Measurements from ENCODE around the gene NKX6-2. TPM values are rescaled to one million over a fixed set of nuclear protein-coding genes. Genes with fewer than 3 reads are reported as not detected.
"Not testable (repeated sequence)": the region's sequence is repeated elsewhere in the genome, so short reads cannot be mapped to it uniquely, and the experiment has no call there.

NKX6-2 gene
- total RNA-seq, 2 experiments from 2014 or later = not detected

GRCh38 chr10:132745971-132746370, 40.0 kb downstream of the NKX6-2 start:
- CTCF ChIA-PET = no interaction called here
- H3K9me3 Mint-ChIP-seq (ENCODE audit: low read depth) = no peaks in the 10 kb centered on the region
- H3K4me1 Mint-ChIP-seq = no peaks in the 10 kb centered on the region
- no peak for DNase-seq
- no peak for ATAC-seq
- H3K36me3 Mint-ChIP-seq (ENCODE audit: low read depth) = no peaks in the 10 kb centered on the region
- POLR2A ChIA-PET = no interaction called here
- no peak overlapping the region for H3K27ac Mint-ChIP-seq
- H3K4me3 Mint-ChIP-seq = no peak overlapping the region
- intact Hi-C loops (cut with DNase I, micrococcal nuclease) = no loop called here
- H3K27me3 Mint-ChIP-seq = no peaks in the 10 kb centered on the region

DNA sequence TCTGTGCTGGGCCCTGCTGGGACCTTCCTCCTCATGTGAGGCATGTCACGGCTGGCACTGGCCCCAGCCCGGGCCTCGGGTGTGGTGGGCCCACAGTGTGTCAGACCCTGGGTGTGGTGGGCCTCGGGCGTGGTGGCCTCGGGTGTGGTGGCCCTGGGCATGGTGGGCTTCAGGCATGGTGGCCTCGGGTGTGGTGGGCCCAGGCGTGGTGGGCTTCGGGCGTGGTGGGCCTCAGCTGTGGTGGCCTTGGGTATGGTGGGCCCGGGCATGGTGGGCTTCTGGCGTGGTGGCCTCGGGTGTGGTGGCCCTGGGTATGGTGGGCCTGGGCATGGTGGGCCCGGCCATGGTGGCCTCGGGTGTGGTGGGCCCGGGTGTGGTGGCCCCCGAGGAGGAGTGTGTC, 40.4 kb downstream of the NKX6-2 start:
- no peaks in the 10 kb centered on the region for H3K27me3 Mint-ChIP-seq
- no peak overlapping the region for H3K4me3 Mint-ChIP-seq
- no peak for DNase-seq
- H3K4me1 Mint-ChIP-seq = no peaks in the 10 kb centered on the region
- POLR2A ChIA-PET = no interaction called here
- ATAC-seq = no peak
- intact Hi-C loops (cut with DNase I, micrococcal nuclease) = no loop called here
- H3K27ac Mint-ChIP-seq = no peak overlapping the region
- H3K9me3 Mint-ChIP-seq (ENCODE audit: low read depth) = no peaks in the 10 kb centered on the region
- CTCF ChIA-PET = no interaction called here
- no peaks in the 10 kb centered on the region for H3K36me3 Mint-ChIP-seq (ENCODE audit: low read depth)

DNA sequence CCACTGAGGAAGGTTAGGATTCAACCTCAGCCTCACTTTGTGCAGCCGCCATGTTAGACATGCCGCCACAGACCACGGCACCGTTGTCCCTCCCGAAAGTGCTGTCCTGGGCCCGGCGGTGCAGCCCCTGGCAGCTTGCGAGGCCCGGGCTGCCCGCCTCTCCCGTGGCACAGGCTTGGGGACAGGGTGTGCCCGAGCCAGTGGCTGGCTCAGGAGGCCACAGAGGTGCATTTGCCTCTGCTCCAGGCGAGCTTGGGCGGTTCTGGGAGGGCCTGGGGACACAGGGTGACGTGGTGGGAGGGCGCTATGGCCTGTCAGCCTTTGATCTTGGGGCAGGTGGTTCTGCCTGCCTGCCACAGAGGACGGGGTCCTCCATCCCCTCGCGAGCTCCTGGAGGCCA, 41.1 kb downstream of the NKX6-2 start:
- Mint-ChIP-seq H3K27me3 (no peaks in the 10 kb centered on the region), H3K4me1 (no peaks in the 10 kb centered on the region), H3K4me3 (no peak overlapping the region), H3K9me3 (ENCODE audit: low read depth) (no peaks in the 10 kb centered on the region), H3K27ac (no peak overlapping the region), H3K36me3 (ENCODE audit: low read depth) (no peaks in the 10 kb centered on the region)
- ATAC-seq (no peak), DNase-seq (no peak)
- ChIA-PET CTCF (no interaction called here), POLR2A (no interaction called here)
- intact Hi-C loops (cut with DNase I, micrococcal nuclease) = no loop called here

- DNase-seq (no peak), ATAC-seq (no peak)
- Mint-ChIP-seq H3K27ac (no peak overlapping the region), H3K4me1 (no peaks in the 10 kb centered on the region), H3K9me3 (ENCODE audit: low read depth) (no peaks in the 10 kb centered on the region), H3K36me3 (ENCODE audit: low read depth) (no peaks in the 10 kb centered on the region), H3K27me3 (no peaks in the 10 kb centered on the region), H3K4me3 (no peak overlapping the region)
- ChIA-PET POLR2A (no interaction called here), CTCF (no interaction called here)
- intact Hi-C loops (cut with DNase I, micrococcal nuclease) = no loop called here
Observed at GRCh38 chr10:132743925-132744490, 41.9 kb downstream of the NKX6-2 start.

DNA sequence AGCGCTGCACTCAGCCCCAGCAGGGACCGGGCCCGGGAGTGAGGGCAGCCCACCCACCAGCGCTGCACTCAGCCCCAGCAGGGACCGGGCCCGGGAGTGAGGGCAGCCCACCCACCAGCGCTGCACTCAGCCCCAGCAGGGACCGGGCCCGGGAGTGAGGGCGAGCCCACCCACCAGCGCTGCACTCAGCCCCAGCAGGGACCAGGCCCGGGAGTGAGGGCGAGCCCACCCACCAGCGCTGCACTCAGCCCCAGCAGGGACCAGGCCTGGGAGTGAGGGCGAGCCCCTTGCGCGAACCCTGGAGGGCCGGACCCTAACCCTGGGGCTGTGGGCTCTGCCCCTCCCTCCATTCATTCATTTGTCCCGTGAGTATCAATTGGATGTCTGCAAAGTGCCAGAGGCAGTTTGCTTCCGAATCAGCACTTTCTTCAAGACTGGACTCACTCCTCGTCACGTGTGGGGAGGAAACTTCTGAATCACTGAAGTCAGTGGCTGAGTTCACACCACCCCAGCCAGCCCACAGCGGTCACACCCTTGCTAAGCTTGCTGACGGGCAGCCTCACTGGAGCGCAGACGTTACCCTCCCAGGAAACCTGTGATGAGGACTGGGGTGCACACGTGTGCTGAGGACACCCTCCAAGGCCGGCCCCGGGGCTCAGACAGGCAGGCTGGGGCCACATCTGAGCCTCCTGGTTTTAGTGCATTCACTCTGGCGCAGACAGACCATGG, 42.6 kb downstream of the NKX6-2 start:
- POLR2A ChIA-PET; H3K4me3 Mint-ChIP-seq; H3K27ac Mint-ChIP-seq; H3K9me3 Mint-ChIP-seq (ENCODE audit: low read depth); intact Hi-C loops (cut with DNase I, micrococcal nuclease); H3K27me3 Mint-ChIP-seq; DNase-seq; H3K36me3 Mint-ChIP-seq (ENCODE audit: low read depth); CTCF ChIA-PET; ATAC-seq; H3K4me1 Mint-ChIP-seq: not testable (repeated sequence)

GRCh38 chr10:132742837-132743194, 43.1 kb downstream of the NKX6-2 start:
- ChIA-PET POLR2A (no interaction called here), CTCF (no interaction called here)
- H3K4me1 Mint-ChIP-seq = no peaks in the 10 kb centered on the region
- no peak overlapping the region for H3K4me3 Mint-ChIP-seq
- DNase-seq (no peak), ATAC-seq (no peak)
- intact Hi-C loops (cut with DNase I, micrococcal nuclease) = no loop called here
- H3K27me3 Mint-ChIP-seq = no peaks in the 10 kb centered on the region
- H3K9me3 Mint-ChIP-seq (ENCODE audit: low read depth) = no peaks in the 10 kb centered on the region
- H3K36me3 Mint-ChIP-seq (ENCODE audit: low read depth) = no peaks in the 10 kb centered on the region
- H3K27ac Mint-ChIP-seq = no peak overlapping the region

DNA sequence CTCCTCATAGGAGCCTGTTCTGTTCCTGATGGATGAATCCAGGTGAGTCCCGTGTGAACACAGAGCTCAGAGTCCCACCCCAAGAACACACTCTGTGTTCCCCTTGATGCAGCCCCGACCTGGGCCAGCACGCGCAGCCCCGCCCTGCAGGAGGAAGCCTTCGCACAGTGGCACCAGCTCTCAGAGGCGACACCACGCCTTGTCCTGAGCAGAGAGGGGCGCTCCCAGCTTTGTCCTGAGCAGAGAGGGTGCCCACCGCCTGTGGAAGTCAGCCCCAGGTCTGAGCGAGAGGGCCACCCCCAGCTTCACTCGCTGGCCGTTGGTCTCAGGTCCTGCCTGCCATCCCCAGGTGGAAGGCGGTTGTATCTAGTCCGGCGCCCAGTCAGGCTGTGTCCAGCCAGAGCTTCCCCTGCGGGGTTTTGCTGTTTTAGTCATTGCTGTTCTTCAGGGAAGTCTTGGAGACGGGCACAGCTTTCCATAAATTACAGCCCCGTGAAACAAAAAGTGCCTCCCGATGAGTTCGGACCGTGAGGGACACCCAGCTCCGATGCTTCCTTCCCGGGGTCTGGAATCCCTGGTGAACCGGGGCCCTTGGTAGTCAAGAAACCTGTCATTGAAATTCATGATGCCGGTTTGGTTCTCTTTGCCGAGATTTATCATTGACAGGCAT, 43.6 kb downstream of the NKX6-2 start:
- Mint-ChIP-seq H3K4me3 (no peak overlapping the region), H3K9me3 (ENCODE audit: low read depth) (no peaks in the 10 kb centered on the region), H3K36me3 (ENCODE audit: low read depth) (no peaks in the 10 kb centered on the region), H3K27me3 (no peaks in the 10 kb centered on the region), H3K4me1 (no peaks in the 10 kb centered on the region), H3K27ac (no peak overlapping the region)
- ATAC-seq (no peak), DNase-seq (no peak)
- ChIA-PET CTCF (no interaction called here), POLR2A (no interaction called here)
- intact Hi-C loops (cut with DNase I, micrococcal nuclease) = no loop called here

DNA sequence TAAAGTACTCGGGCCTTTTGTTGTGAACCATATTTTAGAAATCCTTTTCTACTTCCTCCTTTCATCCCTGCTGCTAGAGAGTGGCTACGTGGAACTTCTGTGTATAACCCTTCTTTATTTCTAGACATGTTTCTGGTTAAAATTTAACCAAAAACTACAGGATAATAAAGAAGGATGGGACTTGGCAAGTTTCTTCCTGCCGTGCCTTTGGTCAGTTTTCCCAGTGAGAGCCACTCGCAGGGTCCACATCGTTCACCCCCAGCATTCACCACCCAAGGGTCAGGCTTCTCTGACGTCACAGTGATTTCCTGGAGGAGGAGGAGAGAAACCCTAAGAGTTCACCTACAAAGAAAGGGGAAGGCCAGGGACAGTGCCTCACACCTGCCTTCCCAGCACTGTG, 45.4 kb downstream of the NKX6-2 start:
- Mint-ChIP-seq H3K36me3 (ENCODE audit: low read depth) (no peaks in the 10 kb centered on the region), H3K9me3 (ENCODE audit: low read depth) (no peaks in the 10 kb centered on the region), H3K4me3 (no peak overlapping the region), H3K27me3 (no peaks in the 10 kb centered on the region), H3K27ac (no peak overlapping the region), H3K4me1 (no peaks in the 10 kb centered on the region)
- ChIA-PET POLR2A (no interaction called here), CTCF (no interaction called here)
- no peak for ATAC-seq
- intact Hi-C loops (cut with DNase I, micrococcal nuclease) = no loop called here
- DNase-seq = no peak

- no peak for DNase-seq
- intact Hi-C loops (cut with DNase I, micrococcal nuclease) = no loop called here
- Mint-ChIP-seq H3K9me3 (ENCODE audit: low read depth) (no peaks in the 10 kb centered on the region), H3K27ac (no peak overlapping the region), H3K4me1 (no peaks in the 10 kb centered on the region), H3K4me3 (no peak overlapping the region), H3K36me3 (ENCODE audit: low read depth) (no peaks in the 10 kb centered on the region), H3K27me3 (no peaks in the 10 kb centered on the region)
- ATAC-seq = no peak
- ChIA-PET POLR2A (no interaction called here), CTCF (no interaction called here)
Observed at GRCh38 chr10:132739225-132739613, 46.7 kb downstream of the NKX6-2 start.

- POLR2A ChIA-PET = no interaction called here
- CTCF ChIA-PET = no interaction called here
- intact Hi-C loops (cut with DNase I, micrococcal nuclease) = no loop called here
- Mint-ChIP-seq H3K4me3 (no peak overlapping the region), H3K27ac (no peak overlapping the region), H3K36me3 (ENCODE audit: low read depth) (no peaks in the 10 kb centered on the region), H3K4me1 (no peaks in the 10 kb centered on the region), H3K9me3 (ENCODE audit: low read depth) (no peaks in the 10 kb centered on the region), H3K27me3 (no peaks in the 10 kb centered on the region)
- no peak for ATAC-seq
- DNase-seq = no peak
Observed at GRCh38 chr10:132738454-132739224, 47.3 kb downstream of the NKX6-2 start.

- ATAC-seq (no peak), DNase-seq (no peak)
- POLR2A ChIA-PET = no interaction called here
- CTCF ChIA-PET = interaction anchor here (0.5 kb wide), 1 partner anchor 10 kb away, joined by 3 read pairs; no protein-coding TSS in a partner anchor
- Mint-ChIP-seq H3K4me3 (no peak overlapping the region), H3K27ac (no peak overlapping the region), H3K9me3 (ENCODE audit: low read depth) (no peaks in the 10 kb centered on the region), H3K27me3 (no peaks in the 10 kb centered on the region), H3K4me1 (no peaks in the 10 kb centered on the region), H3K36me3 (ENCODE audit: low read depth) (no peaks in the 10 kb centered on the region)
- intact Hi-C loops (cut with DNase I, micrococcal nuclease) = no loop called here
Observed at GRCh38 chr10:132737390-132738048, 48.4 kb downstream of the NKX6-2 start.

All from activated CD4-positive, alpha-beta T cell treated with anti-CD3 and anti-CD28 coated beads for 36 hours (primary cell).